DMS153 treated with DMSO at 0.1 percent for 48 hours (cell line): ENCODE data around the gene PTPN21.

ENCODE experiments used
- DNase-seq: peaks from one replicate; lab custom pipeline; 2025; ENCODE audit not compliant: unreplicated experiment; lab: John Stamatoyannopoulos, UW

PTPN21 gene

GRCh38 chr14:88554457-88555286, at the start of gene PTPN21:
PTPN21 (minus strand) TSS chr14:88555007; CDS start chr14:88550417, 4,590 bp downstream.
- DNase-seq: no peak

DNA sequence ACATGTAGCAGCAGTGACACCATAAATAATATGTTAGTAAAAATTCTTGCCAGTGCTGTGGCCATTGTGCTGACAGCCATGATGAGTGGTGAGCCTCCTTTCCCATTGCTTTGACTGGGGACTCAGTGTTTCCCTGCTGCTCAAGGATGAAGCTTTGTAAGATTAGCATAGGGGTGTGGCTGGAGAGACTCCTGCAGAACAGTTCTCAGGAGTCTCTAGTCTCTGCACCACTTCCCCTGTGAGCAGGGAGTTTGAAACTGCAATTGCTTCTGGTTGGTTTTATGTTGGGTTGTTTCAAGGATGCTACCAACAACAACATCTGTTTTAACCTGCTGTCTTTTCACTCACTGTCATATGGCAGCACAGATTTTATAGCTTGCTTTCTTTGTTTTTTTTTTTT, 49.4 kb upstream of the PTPN21 start:
- DNase-seq: no peak

DNA sequence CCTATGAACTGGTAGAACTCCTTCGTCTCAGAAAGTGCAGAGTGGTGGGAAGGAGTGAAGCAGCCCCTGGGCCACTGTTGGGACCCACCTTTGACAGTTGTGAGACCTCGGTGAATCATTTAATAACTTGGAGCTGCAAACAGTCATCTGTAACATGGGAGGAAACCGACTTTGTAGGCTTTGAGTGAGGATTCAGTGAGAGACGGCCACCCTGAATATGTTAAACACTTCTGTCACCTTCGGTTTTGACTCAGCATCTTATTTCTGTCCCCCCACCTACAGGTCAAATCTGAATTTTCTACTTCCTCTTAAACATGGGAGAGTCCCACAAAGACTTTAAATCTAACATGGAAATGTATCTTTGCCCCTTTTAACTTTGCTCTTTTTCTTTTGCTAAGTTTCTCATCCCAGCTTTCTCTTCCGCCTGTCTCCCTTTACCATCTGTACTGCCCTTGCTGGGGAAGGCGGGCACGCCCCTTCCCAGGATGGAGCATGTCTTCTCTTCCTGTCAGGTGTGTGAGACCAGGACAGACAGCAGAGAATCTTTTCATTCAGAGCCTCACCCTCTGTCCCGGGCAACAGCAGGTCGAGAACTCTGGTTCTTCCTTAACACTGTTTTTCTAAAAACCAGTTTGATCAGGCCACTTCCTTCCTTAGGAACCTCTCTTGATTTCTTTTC, 45.1 kb upstream of the PTPN21 start:
- no peak for DNase-seq

DNA sequence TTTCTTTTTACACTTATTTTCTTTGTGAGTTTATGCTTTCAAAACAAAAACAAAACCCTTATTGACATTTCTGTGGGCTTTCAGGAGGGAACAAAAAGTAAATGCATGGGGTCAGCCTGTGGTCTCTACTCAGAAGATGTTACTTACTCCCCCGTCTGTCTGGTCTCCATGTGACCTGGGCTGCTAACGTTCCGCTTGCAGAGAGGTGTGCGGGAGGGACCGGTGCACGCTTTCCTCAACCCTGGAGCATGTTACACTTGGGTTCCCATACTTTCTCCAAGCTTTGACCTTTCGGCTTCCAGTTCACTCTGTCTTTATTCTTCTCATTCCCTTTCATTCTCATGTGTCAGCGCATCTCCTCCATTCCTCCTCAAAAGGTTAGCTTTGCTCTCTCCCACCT, 44.5 kb upstream of the PTPN21 start:
- DNase-seq: no peak

- no peak for DNase-seq
Observed at GRCh38 chr14:88598097-88598675, 43.4 kb upstream of the PTPN21 start.

DNA sequence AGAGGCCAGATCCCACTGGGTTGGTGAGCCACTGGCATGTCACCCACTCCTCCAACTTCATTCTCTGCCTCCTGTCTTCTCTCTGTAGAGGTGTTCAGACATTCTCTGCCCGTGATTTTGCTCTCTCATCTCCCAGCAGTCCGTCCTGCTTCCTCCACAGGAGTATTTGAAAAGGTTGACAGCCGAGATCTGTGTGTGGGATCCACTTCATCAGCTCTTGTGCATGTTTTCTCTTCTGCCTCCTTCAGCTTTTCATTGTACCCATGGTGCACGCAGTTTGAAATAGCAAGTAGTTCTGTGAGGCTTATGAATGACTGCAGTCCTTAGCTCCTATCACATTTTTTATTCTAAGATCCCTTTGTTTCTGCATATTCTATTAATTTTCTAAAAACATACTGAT, 42.8 kb upstream of the PTPN21 start:
- DNase-seq: no peak

DNA sequence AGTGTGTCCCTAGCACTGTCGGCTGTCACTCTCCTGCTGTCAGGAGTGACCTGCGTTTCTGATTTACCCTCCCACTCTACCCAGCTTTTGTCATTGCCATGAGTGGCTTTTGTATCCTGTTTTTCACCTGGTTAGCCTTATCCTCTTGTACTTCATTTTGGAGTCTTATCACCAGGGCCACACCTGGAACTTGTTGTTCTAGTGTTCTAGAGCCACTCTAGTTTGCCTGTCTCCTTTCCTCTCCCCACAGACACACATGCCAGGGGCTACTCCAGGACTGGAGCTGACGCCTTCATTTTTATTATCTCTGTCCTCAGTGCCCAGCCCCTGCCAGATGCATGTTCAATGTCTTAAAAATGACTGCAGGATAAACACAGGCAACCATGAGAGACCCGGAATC, 42.2 kb upstream of the PTPN21 start:
- no peak for DNase-seq

- no peak for DNase-seq
Observed at GRCh38 chr14:88592031-88592430, 37.2 kb upstream of the PTPN21 start.

GRCh38 chr14:88590173-88590572, 35.4 kb upstream of the PTPN21 start:
- DNase-seq: no peak

DNA sequence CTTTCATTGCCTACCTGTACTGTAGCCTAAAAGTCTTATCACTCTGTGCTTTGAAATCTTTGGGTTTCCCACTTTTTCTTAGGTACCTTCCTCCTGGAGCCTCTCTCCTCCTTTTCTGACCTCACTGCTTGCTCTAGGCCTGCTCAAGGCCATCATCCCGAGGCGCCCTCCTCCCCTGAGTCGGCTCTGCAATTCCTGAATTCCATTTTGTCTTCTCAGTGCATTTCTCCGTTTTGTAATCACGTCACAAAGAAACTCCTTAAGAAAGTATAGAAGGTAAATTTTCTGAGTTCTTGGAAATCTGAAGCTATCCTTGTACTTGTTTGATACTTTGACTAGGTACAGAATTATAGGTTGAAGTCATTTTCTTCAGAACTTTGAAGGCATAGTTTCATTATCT, 33.3 kb upstream of the PTPN21 start:
- no peak for DNase-seq

DNA sequence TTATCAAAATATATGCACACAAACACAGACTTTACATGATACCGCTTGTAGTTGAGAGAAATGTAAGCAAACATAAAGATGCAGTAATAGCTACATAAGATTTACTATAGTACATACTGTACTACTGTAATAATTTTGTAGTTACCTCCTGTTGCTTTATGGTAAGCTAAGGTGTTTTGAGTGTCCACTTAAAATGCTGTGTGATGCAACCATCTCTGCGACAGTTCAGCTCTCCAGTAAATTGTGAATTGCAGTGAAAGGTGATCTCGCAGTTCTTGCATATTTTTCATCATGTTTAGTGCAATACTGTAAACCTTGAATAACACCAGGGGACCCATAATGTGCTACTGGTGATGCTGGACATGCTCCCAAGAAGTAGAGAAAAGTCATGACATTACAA, 29.6 kb upstream of the PTPN21 start:
- no peak for DNase-seq

DNA sequence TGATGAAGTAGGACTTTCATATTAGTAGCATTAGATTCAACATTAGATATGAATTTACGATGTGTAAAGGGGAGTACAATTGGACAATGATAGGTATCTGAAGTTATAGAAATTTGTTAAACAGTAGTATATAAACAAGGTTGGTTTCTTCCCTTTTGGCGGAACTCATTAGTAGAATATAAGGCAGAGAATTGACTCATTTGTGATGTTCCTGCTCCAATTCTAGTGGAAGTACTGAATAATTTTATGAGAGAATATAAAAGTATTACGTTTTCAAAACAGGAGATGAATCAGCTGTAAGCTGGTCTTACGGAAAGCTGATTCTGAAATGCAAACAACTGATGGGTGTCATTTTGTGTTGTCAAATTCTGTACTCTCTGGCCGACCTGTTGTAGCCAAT, 21.4 kb upstream of the PTPN21 start:
- no peak for DNase-seq

DNA sequence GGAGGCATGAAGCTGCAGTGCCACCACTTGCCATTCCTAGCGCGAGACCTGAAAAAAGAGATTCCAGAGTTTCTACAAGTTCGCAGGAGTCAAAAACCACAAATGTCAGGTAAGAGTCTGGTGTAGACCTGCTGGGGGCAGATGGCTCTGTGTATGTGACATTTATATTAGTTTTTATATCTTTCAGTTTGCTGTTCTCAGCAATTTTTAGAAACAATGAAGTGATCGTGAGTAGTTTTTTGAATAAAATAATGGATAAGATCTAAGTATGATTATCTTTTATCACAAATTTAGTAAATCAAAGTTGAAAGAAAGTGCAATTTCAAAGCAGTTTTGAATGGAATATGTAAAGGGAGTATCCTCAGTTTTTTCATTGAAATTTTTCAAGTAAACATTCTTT, 17.3 kb upstream of the PTPN21 start:
- DNase-seq: no peak

GRCh38 chr14:88568196-88568595, 13.4 kb upstream of the PTPN21 start:
- DNase-seq: no peak

DNA sequence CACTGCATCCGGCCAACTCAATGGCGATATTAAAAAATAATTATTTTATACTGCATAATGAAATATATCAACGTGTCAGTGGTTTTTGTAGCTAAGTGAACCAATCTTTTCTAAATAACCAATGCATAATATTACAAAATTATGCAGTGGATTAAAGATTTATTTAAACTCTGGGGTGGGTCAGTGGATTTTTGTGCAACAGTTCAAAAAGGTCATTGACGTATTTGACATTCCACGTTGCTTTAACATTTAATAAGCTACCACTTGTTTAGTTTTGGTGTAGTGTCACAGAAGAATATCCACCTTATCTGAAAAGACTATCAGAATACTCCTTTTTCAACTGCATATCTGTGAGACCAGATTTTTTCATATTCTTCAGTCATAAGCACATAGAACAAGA, 10.6 kb upstream of the PTPN21 start:
- no peak for DNase-seq

DNA sequence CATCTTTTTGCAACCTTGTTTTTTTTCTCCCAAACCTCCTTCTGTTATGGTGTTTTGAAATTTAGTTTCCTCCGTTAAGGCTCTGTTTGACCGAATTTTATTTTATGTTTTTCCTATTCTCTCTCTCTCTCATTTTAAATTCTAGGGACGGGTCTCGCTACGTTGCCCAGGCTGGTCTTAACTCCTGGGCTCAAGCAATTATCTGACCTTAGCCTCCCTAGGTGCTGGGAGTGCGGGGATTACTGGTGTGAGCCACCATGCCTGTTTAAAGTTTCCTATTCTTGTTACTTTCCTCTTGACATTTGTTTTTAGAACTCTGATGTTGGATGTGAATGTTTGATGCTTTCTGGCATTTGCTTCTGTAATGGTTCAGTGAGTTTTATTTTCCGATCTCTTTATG, 9.0 kb upstream of the PTPN21 start:
- no peak for DNase-seq

GRCh38 chr14:88562831-88563686, 8.3 kb upstream of the PTPN21 start, which contains the start of gene ZC3H14:
ZC3H14 (plus strand) TSS chr14:88563037; CDS start chr14:88563134, 97 bp downstream.
- DNase-seq: peak; percentile 67

DNA sequence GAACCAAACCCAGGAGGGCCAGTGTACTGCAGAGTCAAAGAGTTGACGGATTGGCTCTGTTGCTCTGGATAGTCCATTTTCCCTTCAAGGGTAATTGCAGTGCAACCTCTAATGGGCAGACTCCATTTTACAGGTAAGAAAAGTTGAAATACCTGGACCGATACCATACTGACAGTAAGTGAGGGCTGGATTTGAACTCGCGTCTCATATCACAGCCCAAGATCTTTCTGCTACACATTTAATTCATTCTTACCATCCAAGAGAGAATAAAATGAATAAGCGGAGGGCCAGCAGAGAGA, 7.7 kb upstream of the PTPN21 start:
- DNase-seq: no peak

DNA sequence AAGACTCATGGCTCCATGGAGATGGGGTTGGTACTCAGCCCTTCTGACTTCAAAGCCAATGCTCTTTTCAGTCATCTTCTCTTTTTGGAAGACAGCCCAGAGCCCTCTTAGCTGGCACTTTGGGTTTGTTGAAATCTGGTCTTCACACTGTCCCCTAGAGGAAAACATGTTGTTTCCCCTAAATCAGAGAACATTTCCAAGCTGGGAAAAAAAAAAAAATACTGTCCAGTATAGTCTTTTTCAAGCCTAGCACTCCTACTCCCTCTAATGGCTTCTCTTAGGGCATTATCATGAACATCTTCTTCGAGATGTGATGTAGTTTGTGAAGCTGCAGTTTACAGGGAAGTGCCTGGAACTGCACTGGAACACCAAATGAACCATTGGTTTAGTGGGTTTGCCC, 5.0 kb upstream of the PTPN21 start:
- DNase-seq: no peak

- DNase-seq: no peak
Observed at GRCh38 chr14:88556581-88556980, 1.8 kb upstream of the PTPN21 start.

DNA sequence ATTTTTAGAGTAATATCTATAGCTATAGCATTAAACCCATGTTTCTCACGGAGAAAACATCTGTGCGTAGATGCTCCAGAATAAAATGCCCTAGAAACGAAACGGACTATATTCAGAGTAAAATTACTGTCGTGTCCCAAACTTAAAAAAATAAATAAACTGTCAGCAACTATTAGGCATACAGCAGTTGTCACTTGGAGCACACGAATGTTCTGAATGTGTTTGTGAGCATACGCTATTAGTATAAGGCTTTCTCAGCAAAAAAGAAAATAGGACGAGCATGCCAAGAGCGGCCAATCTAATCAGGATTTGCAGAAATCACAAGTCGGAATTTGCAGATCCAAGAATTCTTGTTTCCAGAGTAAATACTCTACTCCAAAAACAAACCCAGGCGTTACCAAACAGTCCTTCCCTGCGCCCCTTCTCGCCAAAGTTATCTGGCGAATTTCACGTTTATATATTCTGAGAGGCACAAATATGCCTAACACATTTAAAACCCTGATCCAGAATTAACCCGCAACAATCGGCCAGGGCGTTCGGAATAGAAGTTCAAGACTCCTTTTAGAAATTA, 836 bp downstream of the PTPN21 start:
- no peak for DNase-seq
